Tibial nerve (tissue), 4 donors: ENCODE measurements around the gene OPTC.

Experiments
- EP300 ChIP-seq, 2 donors: sonication (generic); formaldehyde crosslinking; IDR thresholded peaks; one replicate each; pipeline ENCODE4 v1.6.1; 2017; ENCODE audit warnings: antibody characterized with exemption in 2 of 2, mild to moderate bottlenecking in 1 of 2
- POLR2A ChIP-seq, 2 donors: fragments of 450-650 bp; IDR thresholded peaks; one replicate each; pipeline ENCODE4 v1.6.1; 2017; ENCODE audit warnings: antibody characterized with exemption in 2 of 2, mild to moderate bottlenecking in 2 of 2, moderate library complexity in 2 of 2
- TF ChIP-seq, protein P1 (sequence below), 5 experiments: fragments of 200-600 bp in 3 of 5; fragments of 450-650 bp in 2 of 5; sonication (generic) in 3 of 5; IDR thresholded peaks; one replicate each; pipeline ENCODE4 v1.5.1; 2016 to 2019; ENCODE audit warnings: antibody characterized with exemption in 5 of 5, mild to moderate bottlenecking in 3 of 5, moderate library complexity in 2 of 5

GRCh38 chr1:203480084-203480483, 13.9 kb upstream of the OPTC start:
- TF ChIP-seq, protein P1, sequence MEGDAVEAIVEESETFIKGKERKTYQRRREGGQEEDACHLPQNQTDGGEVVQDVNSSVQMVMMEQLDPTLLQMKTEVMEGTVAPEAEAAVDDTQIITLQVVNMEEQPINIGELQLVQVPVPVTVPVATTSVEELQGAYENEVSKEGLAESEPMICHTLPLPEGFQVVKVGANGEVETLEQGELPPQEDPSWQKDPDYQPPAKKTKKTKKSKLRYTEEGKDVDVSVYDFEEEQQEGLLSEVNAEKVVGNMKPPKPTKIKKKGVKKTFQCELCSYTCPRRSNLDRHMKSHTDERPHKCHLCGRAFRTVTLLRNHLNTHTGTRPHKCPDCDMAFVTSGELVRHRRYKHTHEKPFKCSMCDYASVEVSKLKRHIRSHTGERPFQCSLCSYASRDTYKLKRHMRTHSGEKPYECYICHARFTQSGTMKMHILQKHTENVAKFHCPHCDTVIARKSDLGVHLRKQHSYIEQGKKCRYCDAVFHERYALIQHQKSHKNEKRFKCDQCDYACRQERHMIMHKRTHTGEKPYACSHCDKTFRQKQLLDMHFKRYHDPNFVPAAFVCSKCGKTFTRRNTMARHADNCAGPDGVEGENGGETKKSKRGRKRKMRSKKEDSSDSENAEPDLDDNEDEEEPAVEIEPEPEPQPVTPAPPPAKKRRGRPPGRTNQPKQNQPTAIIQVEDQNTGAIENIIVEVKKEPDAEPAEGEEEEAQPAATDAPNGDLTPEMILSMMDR (IDR thresholded peaks at IDR 0.05): peak in 3 of 5 experiments; percentile 10 to 44 (median 39)
- TF ChIP-seq POLR2A (IDR thresholded peaks at IDR 0.05) (peak in 1 of 2 donors; percentile 25), EP300 (IDR thresholded peaks at IDR 0.05) (peak in 1 of 2 donors; percentile 45)
